Ascending aorta (tissue), 2 donors: ENCODE measurements around the gene TUBB4B. TPM values are rescaled to one million over a fixed set of nuclear protein-coding genes. Genes with fewer than 3 reads are reported as not detected.
A peak's percentile ranks its signal among the peaks of the same experiment; 100 is the strongest.

Experiments
- DNase-seq, 2 donors: peaks; one replicate each; pipeline ENCODE4 v3.0.0-alpha.2; 2019; ENCODE audit warnings: low spot score in 2 of 2
- H3K27ac ChIP-seq, 2 donors: fragments of 200-600 bp; sonication (generic); one replicate each; pipeline ENCODE4 v1.5.1; 2016 to 2017; ENCODE audit warnings: mild to moderate bottlenecking in 1 of 2
- H3K27me3 ChIP-seq: fragments of 200-600 bp; sonication (generic); one replicate; pipeline ENCODE4 v1.5.1; 2017
- H3K36me3 ChIP-seq, 2 donors: fragments of 200-600 bp; sonication (generic); one replicate each; pipeline ENCODE4 v1.5.1; 2016
- H3K4me1 ChIP-seq, 2 donors: fragments of 200-600 bp; sonication (generic); one replicate each; pipeline ENCODE4 v1.5.1; 2016 to 2017; ENCODE audit warnings: mild to moderate bottlenecking in 1 of 2
- H3K4me3 ChIP-seq, 2 donors: fragments of 200-600 bp; sonication (generic); one replicate each; pipeline ENCODE4 v1.5.1; 2016 to 2017; ENCODE audit warnings: mild to moderate bottlenecking in 1 of 2
- H3K9me3 ChIP-seq, 2 donors: fragments of 200-600 bp; sonication (generic); one replicate each; pipeline ENCODE4 v1.5.1; 2016
- intact Hi-C: fragments of 100-400 bp; cut with DNase I; formaldehyde crosslinking; loops from one replicate; pipeline ENCODE4 v1.15.1; 2023
- total RNA-seq: library from RNA; depleted of rRNA; stranded (reverse); fragments of >200 nt; gene quantifications from one replicate; pipeline ENCODE4 v1.1.0, GENCODE V29; 2016
- TF ChIP-seq, protein P1 (sequence below), 3 experiments: fragments of 200-600 bp in 2 of 3; fragments of 450-650 bp in 1 of 3; sonication (generic) in 2 of 3; IDR thresholded peaks; one replicate each; pipeline ENCODE4 v1.5.1; 2016 to 2019; ENCODE audit warnings: antibody characterized with exemption in 3 of 3, mild to moderate bottlenecking in 1 of 3, moderate library complexity in 1 of 3

The TUBB4B gene
- total RNA-seq, 1 donor from 2014 or later: 403 TPM

DNA sequence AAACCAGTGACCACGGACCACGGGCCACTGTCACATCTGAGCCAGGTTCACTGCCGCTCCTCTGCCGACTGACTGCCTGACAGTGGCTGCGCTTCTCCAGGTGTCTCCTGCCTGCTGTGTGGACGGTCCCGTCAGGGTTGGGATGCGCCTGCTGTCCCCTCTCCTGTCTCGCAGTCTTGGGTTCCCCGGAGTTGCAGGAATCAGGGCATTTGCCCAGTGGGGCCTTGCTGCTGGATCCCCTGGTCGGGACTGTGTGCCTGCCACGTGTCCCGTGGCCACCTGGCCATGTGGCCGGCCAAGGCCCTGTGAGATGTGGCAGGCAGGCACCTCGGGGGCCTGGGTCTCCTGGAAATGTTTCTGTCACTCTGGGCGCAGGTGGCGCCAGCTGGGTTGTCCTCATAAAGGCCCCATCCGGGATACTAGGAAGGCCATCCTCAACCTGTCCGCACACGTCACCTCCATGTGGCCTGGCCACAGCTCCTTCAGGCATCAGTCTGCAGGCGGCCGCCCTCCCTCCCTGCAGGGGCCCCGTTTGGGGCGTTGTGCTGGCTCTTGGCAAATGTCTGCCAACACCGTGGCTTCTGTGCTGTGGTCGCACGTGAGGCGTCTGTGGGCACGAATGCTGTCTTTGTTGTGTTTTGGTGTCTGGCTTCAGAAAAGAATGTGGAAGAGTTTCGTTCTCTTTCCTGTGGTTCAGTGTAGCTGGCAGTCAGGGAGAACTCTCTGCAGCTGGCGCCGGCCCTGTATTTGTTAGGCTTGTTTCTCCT, 30.0 kb downstream of the TUBB4B start:
- Histone ChIP-seq H3K9me3 (no peaks in the 10 kb centered on the region), H3K4me3 (no peak overlapping the region), H3K36me3 (peaks cover 20 to 46% of the 10 kb centered on the region in 2 donors), H3K27ac (peak overlapping the region; percentile 41 to 44), H3K27me3 (no peaks in the 10 kb centered on the region), H3K4me1 (peaks cover 10 to 24% of the 10 kb centered on the region in 2 donors)
- intact Hi-C loops: no loop called here
- no peak for DNase-seq
- TF ChIP-seq, protein P1, sequence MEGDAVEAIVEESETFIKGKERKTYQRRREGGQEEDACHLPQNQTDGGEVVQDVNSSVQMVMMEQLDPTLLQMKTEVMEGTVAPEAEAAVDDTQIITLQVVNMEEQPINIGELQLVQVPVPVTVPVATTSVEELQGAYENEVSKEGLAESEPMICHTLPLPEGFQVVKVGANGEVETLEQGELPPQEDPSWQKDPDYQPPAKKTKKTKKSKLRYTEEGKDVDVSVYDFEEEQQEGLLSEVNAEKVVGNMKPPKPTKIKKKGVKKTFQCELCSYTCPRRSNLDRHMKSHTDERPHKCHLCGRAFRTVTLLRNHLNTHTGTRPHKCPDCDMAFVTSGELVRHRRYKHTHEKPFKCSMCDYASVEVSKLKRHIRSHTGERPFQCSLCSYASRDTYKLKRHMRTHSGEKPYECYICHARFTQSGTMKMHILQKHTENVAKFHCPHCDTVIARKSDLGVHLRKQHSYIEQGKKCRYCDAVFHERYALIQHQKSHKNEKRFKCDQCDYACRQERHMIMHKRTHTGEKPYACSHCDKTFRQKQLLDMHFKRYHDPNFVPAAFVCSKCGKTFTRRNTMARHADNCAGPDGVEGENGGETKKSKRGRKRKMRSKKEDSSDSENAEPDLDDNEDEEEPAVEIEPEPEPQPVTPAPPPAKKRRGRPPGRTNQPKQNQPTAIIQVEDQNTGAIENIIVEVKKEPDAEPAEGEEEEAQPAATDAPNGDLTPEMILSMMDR (IDR thresholded peaks at IDR 0.05): no peak

DNA sequence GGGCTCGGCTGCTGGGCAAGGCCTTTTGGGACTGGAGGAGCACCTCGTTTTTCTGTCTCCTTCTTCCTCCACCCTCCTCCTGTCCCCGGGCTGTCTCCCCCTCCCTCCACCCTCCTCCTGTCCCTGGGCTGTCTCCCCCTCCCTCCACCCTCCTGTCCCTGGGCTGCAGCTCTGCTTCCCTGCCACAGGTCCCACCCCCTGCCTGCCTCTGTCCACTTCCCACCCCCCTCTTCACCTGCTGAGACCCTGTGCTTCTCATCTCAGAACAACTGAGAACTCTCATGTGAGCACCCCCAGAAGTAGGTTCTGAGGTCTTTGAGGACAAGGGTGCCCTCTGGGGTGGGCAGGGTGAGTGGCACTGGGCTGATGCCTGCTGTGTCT, 30.6 kb downstream of the TUBB4B start:
- Histone ChIP-seq H3K9me3 (no peaks in the 10 kb centered on the region), H3K27me3 (no peaks in the 10 kb centered on the region), H3K27ac (peak overlapping the region in 1 of 2 donors; percentile 44), H3K4me3 (no peak overlapping the region), H3K4me1 (peaks cover 14 to 30% of the 10 kb centered on the region in 2 donors), H3K36me3 (peaks cover 18 to 40% of the 10 kb centered on the region in 2 donors)
- TF ChIP-seq, protein P1 (IDR thresholded peaks at IDR 0.05): no peak
- no peak for DNase-seq
- intact Hi-C loops: no loop called here

DNA sequence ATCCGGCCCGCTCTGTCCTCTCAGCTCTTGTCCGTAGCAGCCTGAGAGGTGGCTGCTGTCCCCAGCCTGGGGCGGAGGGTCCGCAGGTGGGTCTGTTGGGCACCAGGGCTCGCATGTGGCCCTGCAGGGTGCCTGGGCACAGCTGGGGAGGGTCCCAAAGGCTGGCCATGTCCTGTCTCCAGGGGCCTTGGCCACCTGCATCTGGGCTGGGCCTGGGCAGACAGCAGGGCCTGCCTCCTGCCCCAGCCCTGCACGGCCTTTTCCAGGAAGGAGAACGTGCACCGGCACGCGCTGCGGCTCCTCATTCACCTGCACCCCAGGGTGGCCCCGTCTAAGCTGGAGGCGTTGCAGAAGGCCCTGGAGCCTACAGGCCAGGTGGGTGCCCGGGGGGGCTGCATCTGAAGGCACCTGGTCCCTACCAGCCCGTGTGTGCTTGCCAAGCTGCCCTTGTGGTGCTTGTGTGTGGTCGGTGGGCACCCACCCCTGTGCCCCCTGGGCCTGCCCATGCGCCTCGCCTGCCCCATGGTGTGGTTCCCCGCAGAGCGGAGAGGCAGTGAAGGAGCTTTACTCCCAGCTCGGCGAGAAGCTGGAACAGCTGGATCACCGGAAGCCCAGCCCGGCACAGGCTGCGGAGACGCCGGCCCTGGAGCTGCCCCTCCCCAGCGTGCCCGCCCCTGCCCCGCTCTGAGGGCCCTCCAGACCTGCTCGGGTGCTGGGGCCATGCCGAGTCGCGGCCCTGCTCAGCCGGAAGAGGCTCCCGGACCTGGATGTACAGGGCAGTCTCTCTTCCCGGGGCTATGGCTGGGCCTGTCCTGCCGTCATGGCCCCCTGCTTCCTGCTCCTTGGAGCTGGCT, 31.4 kb downstream of the TUBB4B start:
- no peak overlapping the region for H3K4me3 ChIP-seq
- no peak overlapping the region for H3K27ac ChIP-seq
- no peaks in the 10 kb centered on the region for H3K27me3 ChIP-seq
- peaks cover 14 to 35% of the 10 kb centered on the region in 2 donors for H3K4me1 ChIP-seq
- intact Hi-C loops: no loop called here
- TF ChIP-seq, protein P1 (IDR thresholded peaks at IDR 0.05): no peak
- no peaks in the 10 kb centered on the region for H3K9me3 ChIP-seq
- H3K36me3 ChIP-seq: peaks cover 18 to 32% of the 10 kb centered on the region in 2 donors
- no peak for DNase-seq

DNA sequence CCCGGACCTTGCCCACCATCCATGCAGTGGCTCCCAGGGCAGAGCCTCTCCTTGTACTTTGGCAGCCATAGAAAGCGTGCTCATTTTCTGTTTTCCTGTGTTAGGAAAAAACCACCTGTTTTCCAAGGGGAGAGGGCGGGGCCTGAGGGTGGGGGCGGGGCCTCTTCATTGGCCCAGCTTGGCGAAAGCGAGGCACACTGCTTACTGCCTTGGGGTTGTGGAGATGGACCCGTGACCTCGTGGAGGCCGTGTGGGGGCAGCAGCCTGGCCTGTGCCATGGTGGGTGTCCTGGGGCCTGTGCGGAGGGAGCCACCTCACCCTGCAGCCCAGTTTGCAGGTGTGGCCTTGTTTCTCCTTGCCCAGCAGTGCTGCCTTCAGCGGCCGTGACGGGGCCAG, 32.0 kb downstream of the TUBB4B start:
- peaks cover 14 to 35% of the 10 kb centered on the region in 2 donors for H3K4me1 ChIP-seq
- DNase-seq: no peak

DNA sequence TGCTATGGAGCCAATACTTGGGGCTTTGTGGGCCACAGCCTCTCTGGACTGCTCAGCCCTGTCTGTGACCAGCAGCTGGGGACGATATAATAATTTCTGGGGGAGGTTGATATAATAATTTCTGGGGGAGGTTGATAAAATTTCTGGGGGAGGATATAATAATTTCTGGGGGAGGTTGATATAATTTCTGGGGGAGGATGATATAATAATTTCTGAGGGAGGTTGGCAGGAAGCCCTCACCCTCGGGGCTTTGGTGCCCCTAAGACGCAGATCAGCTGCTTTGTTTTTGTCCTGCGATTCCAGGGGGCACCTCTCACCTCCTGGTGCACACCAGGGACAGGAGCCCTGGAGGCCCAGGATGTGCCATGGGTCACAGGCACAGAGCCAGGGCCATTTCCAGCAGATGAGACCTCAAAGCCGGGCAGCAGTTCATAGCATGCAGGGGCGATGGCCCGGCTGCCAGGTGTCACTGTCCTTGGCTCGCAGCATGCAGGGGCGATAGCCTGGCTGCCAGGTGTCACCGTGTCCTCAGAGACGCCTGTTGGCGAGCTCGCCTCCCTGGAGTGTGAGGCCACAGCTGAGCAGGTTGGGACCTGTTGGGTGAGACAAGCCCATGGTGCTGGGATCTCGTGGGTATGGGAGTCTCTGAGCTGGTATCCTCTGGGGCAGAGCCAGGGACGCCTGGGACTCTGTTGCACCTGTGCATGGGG, 32.7 kb downstream of the TUBB4B start:
- H3K27ac ChIP-seq: no peak overlapping the region
- peaks cover 18 to 28% of the 10 kb centered on the region in 2 donors for H3K36me3 ChIP-seq
- TF ChIP-seq, protein P1 (IDR thresholded peaks at IDR 0.05): no peak
- DNase-seq: no peak
- peaks cover 10 to 30% of the 10 kb centered on the region in 2 donors for H3K4me1 ChIP-seq
- H3K27me3 ChIP-seq: no peaks in the 10 kb centered on the region
- intact Hi-C loops: no loop called here
- H3K4me3 ChIP-seq: no peak overlapping the region
- no peaks in the 10 kb centered on the region for H3K9me3 ChIP-seq

More for the DNA sequence above, 32.0 kb downstream of the TUBB4B start:
- Histone ChIP-seq H3K36me3 (peaks cover 18 to 27% of the 10 kb centered on the region in 2 donors), H3K27me3 (no peaks in the 10 kb centered on the region), H3K27ac (no peak overlapping the region), H3K4me3 (no peak overlapping the region), H3K9me3 (no peaks in the 10 kb centered on the region)
- intact Hi-C loops: no loop called here
- TF ChIP-seq, protein P1 (IDR thresholded peaks at IDR 0.05): no peak
